WTC11 (cell line): ENCODE data around the gene PTPN6. TPM values are rescaled to one million over a fixed set of nuclear protein-coding genes. Genes with fewer than 3 reads are reported as not detected.

Experiments used
- ATAC-seq: fragments of 200-7000 bp; cut with Tn5 transposase; 2 replicates; pipeline ENCODE4 v1.10.0; 2021; ENCODE audit warnings: mild to moderate bottlenecking, moderate library complexity
- CTCF ChIA-PET: fragments of 300-600 bp; sonication (Branson Sonifier 250); formaldehyde crosslinking; loops from one replicate; lab custom pipeline; 2021; ENCODE audit warnings: antibody characterized with exemption; lab: Charles Lee
- POLR2A ChIA-PET: fragments of 350-600 bp; sonication (Branson Sonifier 250); formaldehyde crosslinking; loops from one replicate; lab custom pipeline; 2021; ENCODE audit warnings: antibody characterized with exemption; lab: Charles Lee
- DNase-seq: peaks from one replicate; pipeline ENCODE4 v3.0.0; 2021; ENCODE audit warnings: low spot score
- H3K27ac Mint-ChIP-seq: 2 replicates; pipeline ENCODE4 v1.8.0; 2021; ENCODE audit warnings: mixed read lengths
- H3K27me3 Mint-ChIP-seq: 2 replicates; pipeline ENCODE4 v1.8.0; 2021; ENCODE audit warnings: low read depth, mild to moderate bottlenecking, moderate library complexity, mixed read lengths
- H3K36me3 Mint-ChIP-seq: 2 replicates; pipeline ENCODE4 v1.8.0; 2021; ENCODE audit warnings: mixed read lengths
- H3K4me1 Mint-ChIP-seq: 2 replicates; pipeline ENCODE4 v1.8.0; 2022; ENCODE audit warnings: mixed read lengths
- H3K4me3 Mint-ChIP-seq: 2 replicates; pipeline ENCODE4 v1.8.0; 2021; ENCODE audit warnings: mild to moderate bottlenecking, moderate library complexity, mixed read lengths
- H3K9me3 Mint-ChIP-seq: 2 replicates; pipeline ENCODE4 v1.8.0; 2021; ENCODE audit warnings: mixed read lengths
- AR ChIP-seq: fragments of 250-450 bp; sonication (Bioruptor Pico); IDR thresholded peaks from 2 replicates; pipeline ENCODE4 v1.9.0; 2021; ENCODE audit warnings: mild to moderate bottlenecking
- ATF2 ChIP-seq: sonication (generic); formaldehyde crosslinking; IDR thresholded peaks from 2 replicates; pipeline ENCODE4 v1.8.1; 2022; ENCODE audit warnings: low read depth, missing genetic modification reagents, borderline replicate concordance
- CDX4 ChIP-seq: fragments of 250-450 bp; sonication (Bioruptor Pico); IDR thresholded peaks from 2 replicates; pipeline ENCODE4 v1.9.0; 2021; ENCODE audit warnings: moderate library complexity, mild to moderate bottlenecking, inconsistent platforms, borderline replicate concordance
- CREB1 ChIP-seq: sonication (generic); formaldehyde crosslinking; IDR thresholded peaks from 2 replicates; pipeline ENCODE4 v1.8.0; 2023; ENCODE audit warnings: mild to moderate bottlenecking, missing genetic modification reagents
- E2F5 ChIP-seq: sonication (generic); formaldehyde crosslinking; IDR thresholded peaks from 2 replicates; pipeline ENCODE4 v1.8.1; 2022; ENCODE audit warnings: mild to moderate bottlenecking, moderate library complexity, missing genetic modification reagents
- ERG ChIP-seq: fragments of 250-450 bp; sonication (Bioruptor Pico); IDR thresholded peaks from 2 replicates; pipeline ENCODE4 v1.8.0; 2021; ENCODE audit warnings: mild to moderate bottlenecking
- HMGXB4 ChIP-seq: sonication (generic); formaldehyde crosslinking; IDR thresholded peaks from 2 replicates; pipeline ENCODE4 v1.8.1; 2023; ENCODE audit warnings: mild to moderate bottlenecking, moderate library complexity, missing genetic modification reagents
- MAX ChIP-seq: sonication (generic); formaldehyde crosslinking; IDR thresholded peaks from 2 replicates; pipeline ENCODE4 v1.8.0; 2022; ENCODE audit warnings: mild to moderate bottlenecking, missing genetic modification reagents
- MYBL2 ChIP-seq: sonication (generic); formaldehyde crosslinking; IDR thresholded peaks from 2 replicates; pipeline ENCODE4 v1.8.1; 2023; ENCODE audit warnings: mild to moderate bottlenecking, moderate library complexity, missing genetic modification reagents
- NFE2L1 ChIP-seq: sonication (generic); formaldehyde crosslinking; IDR thresholded peaks from 2 replicates; pipeline ENCODE4 v1.8.1; 2023; ENCODE audit warnings: missing genetic modification reagents
- STAT6 ChIP-seq: sonication (generic); formaldehyde crosslinking; conservative IDR thresholded peaks from 2 replicates; pipeline ENCODE4 v1.8.1; 2023; ENCODE audit warnings: mild to moderate bottlenecking, low read depth, missing genetic modification reagents, moderate library complexity
- ZBTB43 ChIP-seq: sonication (generic); formaldehyde crosslinking; IDR thresholded peaks from 2 replicates; pipeline ENCODE4 v1.8.1; 2023; ENCODE audit warnings: mild to moderate bottlenecking, missing genetic modification reagents
- ZNF263 ChIP-seq: sonication (generic); formaldehyde crosslinking; IDR thresholded peaks from 2 replicates; pipeline ENCODE4 v1.8.1; 2022; ENCODE audit warnings: low read depth, mild to moderate bottlenecking, moderate library complexity, missing genetic modification reagents
- ZNF396 ChIP-seq: fragments of 250-450 bp; sonication (Bioruptor Pico); IDR thresholded peaks from 2 replicates; pipeline ENCODE4 v1.8.0; 2021; ENCODE audit warnings: mild to moderate bottlenecking, moderate library complexity, borderline replicate concordance
- ZNF416 ChIP-seq: fragments of 250-450 bp; sonication (Bioruptor Pico); IDR thresholded peaks from 2 replicates; pipeline ENCODE4 v1.9.0; 2021; ENCODE audit warnings: mild to moderate bottlenecking, inconsistent platforms
- ZNF423 ChIP-seq: fragments of 250-450 bp; sonication (Bioruptor Pico); IDR thresholded peaks from 2 replicates; pipeline ENCODE4 v2.1.2; 2022; ENCODE audit warnings: mild to moderate bottlenecking, moderate library complexity
- total RNA-seq: library from RNA; stranded (reverse); gene quantifications from 3 replicates; pipeline ENCODE4 v1.2.3, GENCODE V29; 2021

The PTPN6 gene
- total RNA-seq, 1 experiment from 2014 or later: 27.1 TPM

- ATAC-seq: peak; percentile 59
- Mint-ChIP-seq H3K4me3 (peak overlapping the region; percentile 75), H3K9me3 (no peaks in the 10 kb centered on the region), H3K36me3 (peaks cover 16% of the 10 kb centered on the region), H3K27me3 (no peaks in the 10 kb centered on the region)
- DNase-seq: peak; percentile 78
- CTCF ChIA-PET: interaction anchor here (0.6 to 9.7 kb wide), 26 partner anchors 9 to 705 kb away, joined by 3 to 296 read pairs (median 6); partner anchors contain the start of genes ATN1, C12orf57, COPS7A and LPCAT3
- TF ChIP-seq STAT6 (CRISPR knock-in tag) (no peak), ATF2 (CRISPR knock-in tag) (no peak), HMGXB4 (peak; percentile 21; the same call in 1 of the 2 replicates), NFE2L1 (peak; percentile 96), CDX4 (CRISPR knock-in tag) (no peak), ZNF263 (peak; percentile 87), ZNF423 (CRISPR knock-in tag) (0 out of 2 replicates have a peak, but pooled peaks have one; percentile 4)
- TF ChIP-seq, all 79 proteins: peak for 4
- H3K4me1 Mint-ChIP-seq: peaks cover 55% of the 10 kb centered on the region
- POLR2A ChIA-PET: interaction anchor here (1.1 to 6.6 kb wide), 6 partner anchors 17 to 89 kb away, joined by 3 to 167 read pairs (median 12); partner anchors contain the start of genes C12orf57, LPCAT3, RNU7-1 and SPSB2
- H3K27ac Mint-ChIP-seq: peak overlapping the region; percentile 99
These were observed 10.6 kb downstream of the PTPN6 start for GRCh38 chr12:6961695-6962284.

- DNase-seq (no peak), ATAC-seq (peak; percentile 6)
- CTCF ChIA-PET: interaction anchor here (0.6 to 9.7 kb wide), 19 partner anchors 10 to 704 kb away, joined by 3 to 296 read pairs (median 8); partner anchors contain the start of genes ATN1, C12orf57, COPS7A and LPCAT3
- POLR2A ChIA-PET: interaction anchor here (0.6 to 6.6 kb wide), 8 partner anchors 9 to 89 kb away, joined by 3 to 167 read pairs (median 8); partner anchors contain the start of genes C12orf57, LPCAT3, RNU7-1 and SPSB2
- Mint-ChIP-seq H3K36me3 (peaks cover 23% of the 10 kb centered on the region), H3K27me3 (no peaks in the 10 kb centered on the region), H3K27ac (peak overlapping the region; percentile 99), H3K4me3 (peak overlapping the region; percentile 75), H3K4me1 (peaks cover 55% of the 10 kb centered on the region), H3K9me3 (no peaks in the 10 kb centered on the region)
- TF ChIP-seq AR (CRISPR knock-in tag): no peak
- 0 out of 2 replicates have a peak, but pooled peaks have one; percentile 36 for TF ChIP-seq ZNF416 (CRISPR knock-in tag)
- no peak for TF ChIP-seq ZNF396 (CRISPR knock-in tag)
- TF ChIP-seq E2F5: peak; percentile 16; the same call in 1 of the 2 replicates
- no peak for TF ChIP-seq ERG
- TF ChIP-seq MAX: peak; percentile 53; the same call in 1 of the 2 replicates
- TF ChIP-seq MYBL2 (CRISPR knock-in tag): no peak
- TF ChIP-seq CREB1 (CRISPR knock-in tag): no peak
- TF ChIP-seq ZBTB43 (CRISPR knock-in tag): 0 out of 2 replicates have a peak, but pooled peaks have one; percentile 17
These were observed 11.3 kb downstream of the PTPN6 start for GRCh38 chr12:6962285-6963015.
